HepG2 (cell line): ENCODE data around the gene THAP2. TPM values are rescaled to one million over a fixed set of nuclear protein-coding genes. Genes with fewer than 3 reads are reported as not detected.

Experiments used
- ATAC-seq: fragments of 200-7000 bp; cut with Tn5 transposase; 3 replicates; pipeline ENCODE4 v1.9.1; 2020; ENCODE audit warnings: mild to moderate bottlenecking, moderate library complexity
- BruUV-seq: library from RNA; stranded (reverse); fragments of 400-500 nt; replicated peaks from 2 replicates; lab custom pipeline; 2021; lab: Mats Ljungman, UMichigan
- CTCF ChIA-PET: fragments of 300-600 bp; formaldehyde crosslinking; extraction: SDS; loops from one replicate; lab custom pipeline; 2021; ENCODE audit warnings: low total read pairs, inconsistent platforms, low intra/inter-chr PET ratio; lab: Yijun Ruan, JAX
- POLR2A ChIA-PET: fragments of 350-600 bp; sonication (Branson Sonifier 250); formaldehyde crosslinking; loops from one replicate; lab custom pipeline; 2020; ENCODE audit warnings: antibody characterized with exemption, inconsistent platforms; lab: Yijun Ruan, JAX
- DNase-seq: peaks from one replicate; pipeline ENCODE4 v3.0.0-alpha.2; 2015; ENCODE audit warnings: low spot score
- FAIRE-seq: peaks from 3 replicates; lab custom pipeline; 2011; peaks lifted over from hg19 to GRCh38; lab: Jason Lieb, UNC
- H2AFZ ChIP-seq: one replicate; pipeline ENCODE4 v1.6.1; 2011; ENCODE audit warnings: low read length, inconsistent platforms
- H3K27ac ChIP-seq: fragments of 300-600 bp; 3 replicates; pipeline ENCODE4 v1.8.0; 2011; ENCODE audit warnings: mixed run types, mild to moderate bottlenecking, mixed read lengths, low read length, inconsistent platforms; ENCODE audit not compliant: insufficient read depth; ENCODE audit errors: extremely low read length
- H3K27me3 ChIP-seq, 2 experiments: fragments of 200-600 bp in 1 of 2; 2 replicates in 1 of 2; 3 replicates in 1 of 2; pipeline versions ENCODE4 v1.6.0 to v1.8.0; 2011; ENCODE audit warnings: low read length in 2 of 2, mild to moderate bottlenecking in 2 of 2, moderate library complexity in 2 of 2, inconsistent platforms in 1 of 2; ENCODE audit not compliant: insufficient read depth in 2 of 2, control insufficient read depth in 1 of 2
- H3K36me3 ChIP-seq, 2 experiments: fragments of 200-600 bp in 1 of 2; replicated peaks in 1 of 2; 2 replicates in 1 of 2; 3 replicates in 1 of 2; pipeline versions ENCODE4 v1.5.1 to v1.8.0; 2011; ENCODE audit warnings: low read length in 2 of 2, inconsistent platforms in 1 of 2; ENCODE audit not compliant: insufficient read depth in 2 of 2, control insufficient read depth in 1 of 2
- H3K4me1 ChIP-seq: 2 replicates; pipeline ENCODE4 v1.5.1; 2012; ENCODE audit warnings: low read length, inconsistent platforms; ENCODE audit not compliant: insufficient read depth
- H3K4me2 ChIP-seq: 2 replicates; pipeline ENCODE4 v1.6.0; 2011; ENCODE audit warnings: low read depth, low read length, inconsistent platforms
- H3K4me3 ChIP-seq, 3 experiments: fragments of 200-600 bp in 1 of 3; sonication (generic), shearing (Covaris generic) in 1 of 3; replicated peaks in 1 of 3; 2 replicates each; pipeline ENCODE4 v1.5.1; 2011 to 2016; ENCODE audit warnings: low read length in 3 of 3, inconsistent platforms in 2 of 3, low read depth in 2 of 3, mild to moderate bottlenecking in 2 of 3, control low read depth in 1 of 3, mixed read lengths in 1 of 3; ENCODE audit not compliant: insufficient read depth in 1 of 3
- H3K79me2 ChIP-seq: one replicate; pipeline ENCODE4 v1.6.1; 2011; ENCODE audit warnings: low read length, inconsistent platforms; ENCODE audit not compliant: insufficient read depth
- H3K9ac ChIP-seq: 2 replicates; pipeline ENCODE4 v1.6.0; 2011; ENCODE audit warnings: mild to moderate bottlenecking, low read depth, low read length, inconsistent platforms; ENCODE audit not compliant: insufficient read depth
- H3K9me3 ChIP-seq: 2 replicates; pipeline ENCODE4 v1.5.1; 2012; ENCODE audit warnings: mild to moderate bottlenecking, low read length
- H4K20me1 ChIP-seq: 2 replicates; pipeline ENCODE4 v1.6.0; 2011; ENCODE audit warnings: inconsistent platforms, mild to moderate bottlenecking, low read length, moderate library complexity; ENCODE audit not compliant: insufficient read depth
- AHR ChIP-seq: IDR thresholded peaks from 2 replicates; pipeline ENCODE4 v1.6.1; 2018; ENCODE audit warnings: missing genetic modification reagents, missing compliant biosample characterization
- HMG20B ChIP-seq: conservative IDR thresholded peaks from 2 replicates; pipeline ENCODE4 v1.6.1; 2016; ENCODE audit warnings: missing genetic modification reagents, missing compliant biosample characterization
- MATR3 ChIP-seq: sonication (generic); formaldehyde crosslinking; IDR thresholded peaks from 2 replicates; pipeline ENCODE4 v1.4.0; 2020; ENCODE audit warnings: missing genetic modification reagents
- SMYD3 ChIP-seq: sonication (generic); formaldehyde crosslinking; IDR thresholded peaks from 2 replicates; pipeline ENCODE4 v1.8.1; 2023; ENCODE audit warnings: mild to moderate bottlenecking, missing genetic modification reagents
- TBP ChIP-seq: sonication (generic); formaldehyde crosslinking; IDR thresholded peaks from 2 replicates; pipeline ENCODE4 v1.5.0; 2020; ENCODE audit warnings: missing genetic modification reagents
- ZBTB7B ChIP-seq: sonication (generic); formaldehyde crosslinking; IDR thresholded peaks from 2 replicates; pipeline ENCODE4 v1.4.0; 2020; ENCODE audit warnings: missing genetic modification reagents
- ZNF282 ChIP-seq: fragments of 450-650 bp; IDR thresholded peaks from 2 replicates; pipeline ENCODE4 v1.6.1; 2018; ENCODE audit not compliant: partially characterized antibody
- ZNF468 ChIP-seq: sonication (generic); formaldehyde crosslinking; IDR thresholded peaks from 2 replicates; pipeline ENCODE4 v1.8.0; 2022; ENCODE audit warnings: mild to moderate bottlenecking, moderate library complexity, missing genetic modification reagents
- ZNF562 ChIP-seq: sonication (generic); formaldehyde crosslinking; IDR thresholded peaks from 2 replicates; pipeline ENCODE4 v1.8.0; 2022; ENCODE audit warnings: missing genetic modification reagents, borderline replicate concordance
- ZNF746 ChIP-seq: sonication (generic); formaldehyde crosslinking; IDR thresholded peaks from 2 replicates; pipeline ENCODE4 v1.8.0; 2022; ENCODE audit warnings: mild to moderate bottlenecking, missing genetic modification reagents
- ZSCAN25 ChIP-seq: sonication (generic); formaldehyde crosslinking; IDR thresholded peaks from 2 replicates; pipeline ENCODE4 v1.8.0; 2022; ENCODE audit warnings: mild to moderate bottlenecking, missing genetic modification reagents
- ZXDC ChIP-seq: sonication (generic); formaldehyde crosslinking; IDR thresholded peaks from 2 replicates; pipeline ENCODE4 v1.5.0; 2020; ENCODE audit warnings: mild to moderate bottlenecking, missing genetic modification reagents
- WGBS: methylation state at CpG from one replicate; pipeline ENCODE4 v1.1.6; 2017; ENCODE audit warnings: low lambda C conversion rate; 5-methylcytosine and 5-hydroxymethylcytosine counted together
- in situ Hi-C: cut with HindIII; loops from 2 replicates; pipeline ENCODE4 v1.10.0; 2017; ENCODE audit warnings: low pct_unique_long_range_greater_than_20kb; ENCODE audit not compliant: extremely low pct_ligation_motif_present
- intact Hi-C: fragments of 100-400 bp; cut with micrococcal nuclease; formaldehyde crosslinking; loops from one replicate; pipeline ENCODE4 v1.10.0; 2022; ENCODE audit not compliant: unreplicated experiment
- polyA plus RNA-seq, 8 experiments: library from polyadenylated mRNA; depleted of rRNA in 3 of 8; stranded (reverse) in 7 of 8; unstranded in 1 of 8; fragments of >200 nt; fragmentation: Illumina TruSeq in 4 of 8; extraction: Trizol in 4 of 8; gene quantifications; 2 replicates each; pipeline versions ENCODE4 v1.2.1 to v1.2.3, GENCODE V29; 2011 to 2016; ENCODE audit warnings: low read depth in 4 of 8, missing spikeins in 1 of 8, mixed read lengths in 1 of 8; ENCODE audit not compliant: insufficient read depth in 1 of 8
- total RNA-seq, 5 experiments: library from RNA; depleted of rRNA; stranded (reverse); fragments of >200 nt; fragmentation: Illumina TruSeq; extraction: Trizol; gene quantifications; 2 replicates each; pipeline ENCODE4 v1.2.3, GENCODE V29; 2016; ENCODE audit warnings: low read depth in 1 of 5

The THAP2 gene
- total and polyA plus RNA-seq, 2 of the 13 experiments (the other 11 are each of a cell fraction or from before 2014, with no cell fraction given) = 5.2 to 6.2 TPM

DNA sequence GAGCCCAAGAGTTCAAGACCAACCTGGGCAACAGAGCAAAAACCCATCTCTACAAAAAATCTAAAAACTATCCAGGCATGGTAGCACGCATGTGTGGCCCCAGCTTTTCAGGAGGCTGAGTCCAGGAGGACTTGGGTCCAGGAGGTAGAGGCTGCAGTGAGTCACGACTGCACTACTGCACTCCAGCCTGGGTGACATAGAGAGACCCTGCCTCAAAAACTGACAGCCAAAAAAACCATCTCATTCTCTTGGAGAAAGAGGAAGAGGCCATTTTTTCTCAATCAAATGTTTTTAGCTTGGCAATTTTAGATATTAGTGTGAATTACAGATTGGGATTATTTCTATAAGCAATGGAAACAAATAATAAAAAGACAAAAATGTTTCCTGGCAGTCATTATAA lies 38.6 kb upstream of the THAP2 start:
- in situ Hi-C loops (no loop called here), intact Hi-C loops (no loop called here)
- POLR2A ChIA-PET = no interaction called here
- no peaks in the 10 kb centered on the region for H4K20me1 ChIP-seq
- H3K27me3 ChIP-seq = no peaks in the 10 kb centered on the region
- H3K9me3 ChIP-seq = no peaks in the 10 kb centered on the region
- peaks cover 15 to 84% of the 10 kb centered on the region in 2 experiments for H3K36me3 ChIP-seq
- no peaks in the 10 kb centered on the region for H3K79me2 ChIP-seq
- peaks cover 7% of the 10 kb centered on the region; the same call in 1 of the 2 replicates for H3K4me1 ChIP-seq
- TF ChIP-seq AHR (CRISPR knock-in tag) (no peak), ZXDC (CRISPR knock-in tag) (no peak), SMYD3 (CRISPR knock-in tag) (no peak), HMG20B (no peak), ZBTB7B (CRISPR knock-in tag) (no peak), ZNF282 (no peak), ZNF746 (CRISPR knock-in tag) (no peak), TBP (CRISPR knock-in tag) (no peak), ZNF468 (CRISPR knock-in tag) (no peak), MATR3 (CRISPR knock-in tag) (no peak), ZSCAN25 (CRISPR knock-in tag) (no peak), ZNF562 (CRISPR knock-in tag) (no peak)
- CTCF ChIA-PET = no interaction called here
- H3K4me3 ChIP-seq = no peak overlapping the region
- FAIRE-seq (no peak), ATAC-seq (no peak), DNase-seq (no peak)
- no peak overlapping the region for H2AFZ ChIP-seq
- 100% methylated on average over 2 of the region's 2 CpGs for WGBS
- H3K4me2 ChIP-seq = no peak overlapping the region
- H3K27ac ChIP-seq = no peak overlapping the region
- no peak overlapping the region for H3K9ac ChIP-seq
- no TSS peak for BruUV-seq
